H1 (cell line): ENCODE data around the gene CASP5. TPM values are rescaled to one million over a fixed set of nuclear protein-coding genes. Genes with fewer than 3 reads are reported as not detected.

Source experiments
- BRCA1 ChIP-seq: IDR thresholded peaks from 2 replicates; pipeline ENCODE4 v1.6.1; 2012; ENCODE audit warnings: low read depth, low read length, improper control_type of control experiment
- KDM1A ChIP-seq: fragments of 200-600, 300-600 bp; sonication (generic); IDR thresholded peaks from 2 replicates; pipeline ENCODE4 v1.7.1; 2016; ENCODE audit warnings: mild to moderate bottlenecking, low read length, borderline replicate concordance
- KDM5A ChIP-seq: fragments of 200-600 bp; IDR thresholded peaks from 2 replicates; pipeline ENCODE4 v1.7.1; 2012; ENCODE audit warnings: mild to moderate bottlenecking, low read length, inconsistent platforms, mixed read lengths
- RNF2 ChIP-seq: fragments of 200-900, 300-1000 bp; sonication (generic); IDR thresholded peaks from 2 replicates; pipeline ENCODE4 v1.7.1; 2016; ENCODE audit warnings: borderline replicate concordance, low read depth, mild to moderate bottlenecking, antibody characterized with exemption, low read length; ENCODE audit not compliant: poor library complexity, severe bottlenecking; ENCODE audit errors: missing control alignments
- YY1 ChIP-seq: IDR thresholded peaks from 2 replicates; pipeline ENCODE4 v1.6.1; 2011; ENCODE audit warnings: low read depth, mild to moderate bottlenecking, low read length
- polyA plus RNA-seq, 7 experiments: library from polyadenylated mRNA; depleted of rRNA in 3 of 7; stranded (reverse) in 5 of 7; unstranded in 2 of 7; fragments of >200 nt in 5 of 7; fragments of 200-250 nt in 2 of 7; gene quantifications; 1 replicate in 5 of 7; 2 replicates in 1 of 7; 4 replicates in 1 of 7; pipeline versions ENCODE4 v1.2.1 to v1.2.3, GENCODE V29; 2011 to 2013; ENCODE audit warnings: missing spikeins in 2 of 7, mixed read lengths in 2 of 7
- total RNA-seq: library from RNA; stranded (reverse); fragmentation: NEBNext Ultra II Directional; extraction: Animal tissue kit (Norgen Biotek cat#: 25700); gene quantifications from 2 replicates; pipeline ENCODE4 v1.2.1, GENCODE V29; 2021
- TF ChIP-seq, protein P1 (sequence below): fragments of 300-600 bp; sonication (generic); IDR thresholded peaks from 2 replicates; pipeline ENCODE4 v1.7.1; 2012; ENCODE audit warnings: low read length, moderate library complexity, mild to moderate bottlenecking, inconsistent platforms; ENCODE audit not compliant: insufficient replicate concordance
- TF ChIP-seq, protein P2 (sequence below): IDR thresholded peaks from 2 replicates; pipeline ENCODE4 v1.6.1; 2012; ENCODE audit warnings: inconsistent platforms

CASP5 gene
- total and polyA plus RNA-seq, 2 of the 8 experiments (the other 6 are each of a cell fraction or from before 2014, with no cell fraction given), result not detected

DNA sequence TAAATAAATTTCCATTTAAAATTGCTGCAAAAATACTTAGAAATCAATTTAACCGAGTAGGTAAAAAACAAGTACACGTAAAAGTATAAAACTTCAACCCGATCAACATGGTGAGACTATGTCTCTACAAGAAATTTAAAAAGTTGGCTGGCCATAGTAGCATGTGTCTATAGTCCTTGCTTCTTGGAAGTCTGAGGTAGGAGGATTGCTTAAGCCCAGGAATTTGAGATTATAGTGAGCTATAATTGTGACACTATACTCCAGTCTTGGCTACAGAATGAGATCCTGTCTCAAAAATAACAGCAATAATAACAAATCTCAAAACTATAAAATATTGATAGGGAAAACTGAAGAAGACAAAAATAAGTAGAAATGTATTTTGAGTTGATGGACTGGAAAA is 65.7 kb downstream of the CASP5 start (continued):
- TF ChIP-seq, protein P1, sequence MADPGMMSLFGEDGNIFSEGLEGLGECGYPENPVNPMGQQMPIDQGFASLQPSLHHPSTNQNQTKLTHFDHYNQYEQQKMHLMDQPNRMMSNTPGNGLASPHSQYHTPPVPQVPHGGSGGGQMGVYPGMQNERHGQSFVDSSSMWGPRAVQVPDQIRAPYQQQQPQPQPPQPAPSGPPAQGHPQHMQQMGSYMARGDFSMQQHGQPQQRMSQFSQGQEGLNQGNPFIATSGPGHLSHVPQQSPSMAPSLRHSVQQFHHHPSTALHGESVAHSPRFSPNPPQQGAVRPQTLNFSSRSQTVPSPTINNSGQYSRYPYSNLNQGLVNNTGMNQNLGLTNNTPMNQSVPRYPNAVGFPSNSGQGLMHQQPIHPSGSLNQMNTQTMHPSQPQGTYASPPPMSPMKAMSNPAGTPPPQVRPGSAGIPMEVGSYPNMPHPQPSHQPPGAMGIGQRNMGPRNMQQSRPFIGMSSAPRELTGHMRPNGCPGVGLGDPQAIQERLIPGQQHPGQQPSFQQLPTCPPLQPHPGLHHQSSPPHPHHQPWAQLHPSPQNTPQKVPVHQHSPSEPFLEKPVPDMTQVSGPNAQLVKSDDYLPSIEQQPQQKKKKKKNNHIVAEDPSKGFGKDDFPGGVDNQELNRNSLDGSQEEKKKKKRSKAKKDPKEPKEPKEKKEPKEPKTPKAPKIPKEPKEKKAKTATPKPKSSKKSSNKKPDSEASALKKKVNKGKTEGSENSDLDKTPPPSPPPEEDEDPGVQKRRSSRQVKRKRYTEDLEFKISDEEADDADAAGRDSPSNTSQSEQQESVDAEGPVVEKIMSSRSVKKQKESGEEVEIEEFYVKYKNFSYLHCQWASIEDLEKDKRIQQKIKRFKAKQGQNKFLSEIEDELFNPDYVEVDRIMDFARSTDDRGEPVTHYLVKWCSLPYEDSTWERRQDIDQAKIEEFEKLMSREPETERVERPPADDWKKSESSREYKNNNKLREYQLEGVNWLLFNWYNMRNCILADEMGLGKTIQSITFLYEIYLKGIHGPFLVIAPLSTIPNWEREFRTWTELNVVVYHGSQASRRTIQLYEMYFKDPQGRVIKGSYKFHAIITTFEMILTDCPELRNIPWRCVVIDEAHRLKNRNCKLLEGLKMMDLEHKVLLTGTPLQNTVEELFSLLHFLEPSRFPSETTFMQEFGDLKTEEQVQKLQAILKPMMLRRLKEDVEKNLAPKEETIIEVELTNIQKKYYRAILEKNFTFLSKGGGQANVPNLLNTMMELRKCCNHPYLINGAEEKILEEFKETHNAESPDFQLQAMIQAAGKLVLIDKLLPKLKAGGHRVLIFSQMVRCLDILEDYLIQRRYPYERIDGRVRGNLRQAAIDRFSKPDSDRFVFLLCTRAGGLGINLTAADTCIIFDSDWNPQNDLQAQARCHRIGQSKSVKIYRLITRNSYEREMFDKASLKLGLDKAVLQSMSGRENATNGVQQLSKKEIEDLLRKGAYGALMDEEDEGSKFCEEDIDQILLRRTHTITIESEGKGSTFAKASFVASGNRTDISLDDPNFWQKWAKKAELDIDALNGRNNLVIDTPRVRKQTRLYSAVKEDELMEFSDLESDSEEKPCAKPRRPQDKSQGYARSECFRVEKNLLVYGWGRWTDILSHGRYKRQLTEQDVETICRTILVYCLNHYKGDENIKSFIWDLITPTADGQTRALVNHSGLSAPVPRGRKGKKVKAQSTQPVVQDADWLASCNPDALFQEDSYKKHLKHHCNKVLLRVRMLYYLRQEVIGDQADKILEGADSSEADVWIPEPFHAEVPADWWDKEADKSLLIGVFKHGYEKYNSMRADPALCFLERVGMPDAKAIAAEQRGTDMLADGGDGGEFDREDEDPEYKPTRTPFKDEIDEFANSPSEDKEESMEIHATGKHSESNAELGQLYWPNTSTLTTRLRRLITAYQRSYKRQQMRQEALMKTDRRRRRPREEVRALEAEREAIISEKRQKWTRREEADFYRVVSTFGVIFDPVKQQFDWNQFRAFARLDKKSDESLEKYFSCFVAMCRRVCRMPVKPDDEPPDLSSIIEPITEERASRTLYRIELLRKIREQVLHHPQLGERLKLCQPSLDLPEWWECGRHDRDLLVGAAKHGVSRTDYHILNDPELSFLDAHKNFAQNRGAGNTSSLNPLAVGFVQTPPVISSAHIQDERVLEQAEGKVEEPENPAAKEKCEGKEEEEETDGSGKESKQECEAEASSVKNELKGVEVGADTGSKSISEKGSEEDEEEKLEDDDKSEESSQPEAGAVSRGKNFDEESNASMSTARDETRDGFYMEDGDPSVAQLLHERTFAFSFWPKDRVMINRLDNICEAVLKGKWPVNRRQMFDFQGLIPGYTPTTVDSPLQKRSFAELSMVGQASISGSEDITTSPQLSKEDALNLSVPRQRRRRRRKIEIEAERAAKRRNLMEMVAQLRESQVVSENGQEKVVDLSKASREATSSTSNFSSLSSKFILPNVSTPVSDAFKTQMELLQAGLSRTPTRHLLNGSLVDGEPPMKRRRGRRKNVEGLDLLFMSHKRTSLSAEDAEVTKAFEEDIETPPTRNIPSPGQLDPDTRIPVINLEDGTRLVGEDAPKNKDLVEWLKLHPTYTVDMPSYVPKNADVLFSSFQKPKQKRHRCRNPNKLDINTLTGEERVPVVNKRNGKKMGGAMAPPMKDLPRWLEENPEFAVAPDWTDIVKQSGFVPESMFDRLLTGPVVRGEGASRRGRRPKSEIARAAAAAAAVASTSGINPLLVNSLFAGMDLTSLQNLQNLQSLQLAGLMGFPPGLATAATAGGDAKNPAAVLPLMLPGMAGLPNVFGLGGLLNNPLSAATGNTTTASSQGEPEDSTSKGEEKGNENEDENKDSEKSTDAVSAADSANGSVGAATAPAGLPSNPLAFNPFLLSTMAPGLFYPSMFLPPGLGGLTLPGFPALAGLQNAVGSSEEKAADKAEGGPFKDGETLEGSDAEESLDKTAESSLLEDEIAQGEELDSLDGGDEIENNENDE, result no peak
- TF ChIP-seq, protein P2, sequence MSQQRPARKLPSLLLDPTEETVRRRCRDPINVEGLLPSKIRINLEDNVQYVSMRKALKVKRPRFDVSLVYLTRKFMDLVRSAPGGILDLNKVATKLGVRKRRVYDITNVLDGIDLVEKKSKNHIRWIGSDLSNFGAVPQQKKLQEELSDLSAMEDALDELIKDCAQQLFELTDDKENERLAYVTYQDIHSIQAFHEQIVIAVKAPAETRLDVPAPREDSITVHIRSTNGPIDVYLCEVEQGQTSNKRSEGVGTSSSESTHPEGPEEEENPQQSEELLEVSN, result no peak
- TF ChIP-seq BRCA1, result no peak
- no peak for TF ChIP-seq YY1
- no peak for TF ChIP-seq KDM5A
- no peak for TF ChIP-seq KDM1A
- no peak for TF ChIP-seq RNF2
